Caco-2 (cell line): ENCODE data around the gene WDR46. TPM values are rescaled to one million over a fixed set of nuclear protein-coding genes. Genes with fewer than 3 reads are reported as not detected.

ENCODE experiments used
- BruUV-seq: library from RNA; stranded (reverse); fragments of 400-500 nt; replicated peaks from 2 replicates; lab custom pipeline; 2021; lab: Mats Ljungman, UMichigan
- CTCF ChIA-PET: fragments of 300-600 bp; sonication (Branson Sonifier 250); formaldehyde crosslinking; loops from one replicate; lab custom pipeline; 2022; ENCODE audit warnings: antibody characterized with exemption; lab: Charles Lee
- POLR2A ChIA-PET: fragments of 300-600 bp; sonication (Branson Sonifier 250); formaldehyde crosslinking; loops from one replicate; lab custom pipeline; 2022; ENCODE audit warnings: antibody characterized with exemption; lab: Charles Lee
- DNase-seq, 2 experiments: peaks; one replicate each; pipeline versions ENCODE4 v3.0.0 to v3.0.0-alpha.2; 2020 to 2022
- H3K27me3 ChIP-seq: replicated peaks from 2 replicates; pipeline ENCODE4 v1.6.0; 2011; ENCODE audit warnings: low read length; ENCODE audit not compliant: control insufficient read depth, insufficient read depth
- H3K36me3 ChIP-seq: 2 replicates; pipeline ENCODE4 v1.5.1; 2011; ENCODE audit warnings: low read length; ENCODE audit not compliant: control insufficient read depth, insufficient read depth
- H3K4me1 ChIP-seq: fragments of 250-450 bp; sonication (Bioruptor Pico); 2 replicates; pipeline ENCODE4 v1.5.1; 2020; ENCODE audit warnings: mild to moderate bottlenecking
- H3K4me3 ChIP-seq: 2 replicates; pipeline ENCODE4 v1.5.1; 2011; ENCODE audit warnings: low read depth, mild to moderate bottlenecking, control low read depth, low read length
- H3K9me3 ChIP-seq: fragments of 250-450 bp; sonication (Bioruptor Pico); 2 replicates; pipeline ENCODE4 v1.5.1; 2020; ENCODE audit warnings: mild to moderate bottlenecking, moderate library complexity
- H3K27ac Mint-ChIP-seq: one replicate; pipeline ENCODE4 v1.8.0; 2022; ENCODE audit warnings: mixed read lengths; ENCODE audit not compliant: unreplicated experiment
- H3K27me3 Mint-ChIP-seq: one replicate; pipeline ENCODE4 v1.8.0; 2022; ENCODE audit warnings: mixed read lengths; ENCODE audit not compliant: insufficient read depth, unreplicated experiment
- H3K36me3 Mint-ChIP-seq: one replicate; pipeline ENCODE4 v1.8.0; 2022; ENCODE audit warnings: mild to moderate bottlenecking, mixed read lengths; ENCODE audit not compliant: insufficient read depth, unreplicated experiment
- H3K4me1 Mint-ChIP-seq: one replicate; pipeline ENCODE4 v1.8.0; 2022; ENCODE audit warnings: low read depth, mixed read lengths; ENCODE audit not compliant: unreplicated experiment
- H3K4me3 Mint-ChIP-seq: one replicate; pipeline ENCODE4 v1.8.0; 2022; ENCODE audit warnings: mild to moderate bottlenecking, moderate library complexity, mixed read lengths; ENCODE audit not compliant: unreplicated experiment
- H3K9me3 Mint-ChIP-seq: one replicate; pipeline ENCODE4 v1.8.0; 2022; ENCODE audit warnings: mixed read lengths; ENCODE audit not compliant: unreplicated experiment
- CTCF ChIP-seq, 2 experiments: fragments of 200-600 bp in 1 of 2; IDR thresholded peaks; 1 replicate in 1 of 2; 2 replicates in 1 of 2; pipeline versions ENCODE4 v1.5.1 to v1.8.0; 2011 to 2022; ENCODE audit warnings: antibody characterized with exemption in 1 of 2, control low read depth in 1 of 2, inconsistent platforms in 1 of 2, low read depth in 1 of 2, low read length in 1 of 2, mild to moderate bottlenecking in 1 of 2, moderate library complexity in 1 of 2; ENCODE audit not compliant: insufficient read depth in 1 of 2, severe bottlenecking in 1 of 2, unreplicated experiment in 1 of 2
- intact Hi-C: fragments of 100-400 bp; cut with micrococcal nuclease; formaldehyde crosslinking; loops from one replicate; pipeline ENCODE4 v1.10.0; 2022; ENCODE audit not compliant: unreplicated experiment
- total RNA-seq: library from RNA; stranded (reverse); gene quantifications from 2 replicates; pipeline ENCODE4 v1.2.3, GENCODE V29; 2022

WDR46 gene
- total RNA-seq, 1 experiment from 2014 or later, result 58.2 TPM

GRCh38 chr6:33320315-33321181 is 31.5 kb upstream of the WDR46 start:
- Mint-ChIP-seq H3K27me3 (no peaks in the 10 kb centered on the region), H3K27ac (no peak overlapping the region), H3K36me3 (peaks cover 53% of the 10 kb centered on the region), H3K4me3 (peak overlapping the region; percentile 84), H3K9me3 (no peaks in the 10 kb centered on the region), H3K4me1 (peaks cover 38% of the 10 kb centered on the region)
- Histone ChIP-seq H3K36me3 (peaks cover 5% of the 10 kb centered on the region), H3K4me3 (no peak overlapping the region), H3K27me3 (no peaks in the 10 kb centered on the region), H3K4me1 (peaks cover 11% of the 10 kb centered on the region; the same call in 1 of the 2 replicates), H3K9me3 (no peaks in the 10 kb centered on the region)
- ChIA-PET CTCF (interaction anchor here (0.5 kb wide), 1 partner anchor 24 kb away, joined by 3 read pairs; no protein-coding TSS in a partner anchor), POLR2A (no interaction called here)
- intact Hi-C loops, result no loop called here
- no TSS peak for BruUV-seq
- TF ChIP-seq CTCF (IDR thresholded peaks at IDR 0.05; ENCODE audit: insufficient read depth in 1 of 2, low read depth in 1 of 2, low read length in 1 of 2, severe bottlenecking in 1 of 2, unreplicated experiment in 1 of 2), result no peak
- DNase-seq, result no peak

- Histone ChIP-seq H3K27me3 (no peaks in the 10 kb centered on the region), H3K4me1 (peaks cover 16% of the 10 kb centered on the region), H3K36me3 (peaks cover 5% of the 10 kb centered on the region), H3K4me3 (no peak overlapping the region), H3K9me3 (no peaks in the 10 kb centered on the region)
- BruUV-seq, result no TSS peak
- Mint-ChIP-seq H3K4me3 (peak overlapping the region; percentile 41), H3K27ac (no peak overlapping the region), H3K4me1 (peaks cover 38% of the 10 kb centered on the region), H3K9me3 (no peaks in the 10 kb centered on the region), H3K36me3 (peaks cover 53% of the 10 kb centered on the region), H3K27me3 (no peaks in the 10 kb centered on the region)
- no peak for TF ChIP-seq CTCF (IDR thresholded peaks at IDR 0.05; ENCODE audit: insufficient read depth in 1 of 2, low read depth in 1 of 2, low read length in 1 of 2, severe bottlenecking in 1 of 2, unreplicated experiment in 1 of 2)
- DNase-seq, result no peak
- CTCF ChIA-PET, result no interaction called here
- POLR2A ChIA-PET, result no interaction called here
- intact Hi-C loops, result no loop called here
Measured at GRCh38 chr6:33319939-33320314, 30.9 kb upstream of the WDR46 start.

GRCh38 chr6:33318426-33319073 is 29.5 kb upstream of the WDR46 start:
- Histone ChIP-seq H3K4me1 (peaks cover 22% of the 10 kb centered on the region), H3K9me3 (no peaks in the 10 kb centered on the region), H3K27me3 (no peaks in the 10 kb centered on the region), H3K36me3 (peaks cover 5% of the 10 kb centered on the region), H3K4me3 (peak overlapping the region; percentile 73)
- intact Hi-C loops, result no loop called here
- Mint-ChIP-seq H3K9me3 (no peaks in the 10 kb centered on the region), H3K27ac (peak overlapping the region; percentile 90), H3K27me3 (no peaks in the 10 kb centered on the region), H3K4me3 (peak overlapping the region; percentile 89), H3K36me3 (peaks cover 60% of the 10 kb centered on the region), H3K4me1 (peaks cover 45% of the 10 kb centered on the region)
- CTCF ChIA-PET, result interaction anchor here (0.6 to 2.0 kb wide), 9 partner anchors 19 to 386 kb away, joined by 3 to 20 read pairs (median 4); partner anchors contain the start of gene RGL2
- no TSS peak for BruUV-seq
- DNase-seq, result no peak
- no peak for TF ChIP-seq CTCF (IDR thresholded peaks at IDR 0.05; ENCODE audit: insufficient read depth in 1 of 2, low read depth in 1 of 2, low read length in 1 of 2, severe bottlenecking in 1 of 2, unreplicated experiment in 1 of 2)
- POLR2A ChIA-PET, result interaction anchor here (0.6 to 1.9 kb wide), 15 partner anchors 19 to 1498 kb away, joined by 4 to 22 read pairs (median 6); partner anchors contain the start of genes CUTA, KIFC1, PFDN6 and RGL2
